B cell (primary cell): ENCODE results near the gene ADAMTSL1. TPM values are rescaled to one million over a fixed set of nuclear protein-coding genes. Genes with fewer than 3 reads are reported as not detected.

Source experiments
- ATAC-seq: fragments of 200-7000 bp; cut with Tn5 transposase; one replicate; pipeline ENCODE4 v1.10.0; 2021; ENCODE audit warnings: low read depth, mild to moderate bottlenecking, moderate number of reproducible peaks, moderate library complexity
- CTCF ChIA-PET: fragments of 350-600 bp; sonication (Branson Sonifier 250); formaldehyde crosslinking; loops from one replicate; lab custom pipeline; 2021; ENCODE audit warnings: antibody characterized with exemption, inconsistent platforms; lab: Charles Lee
- POLR2A ChIA-PET: fragments of 350-600 bp; sonication (Branson Sonifier 250); formaldehyde crosslinking; loops from one replicate; lab custom pipeline; 2021; ENCODE audit warnings: antibody characterized with exemption; lab: Charles Lee
- DNase-seq: peaks from one replicate; pipeline ENCODE4 v3.0.0; 2013
- H2AFZ ChIP-seq: 2 replicates; pipeline ENCODE4 v1.6.1; 2012; ENCODE audit warnings: mild to moderate bottlenecking, low read depth, low read length; ENCODE audit not compliant: insufficient read depth, poor library complexity, severe bottlenecking
- H3K27ac ChIP-seq, 2 donors: 1 replicate in 1 of 2; 2 replicates in 1 of 2; pipeline ENCODE4 v1.5.1; 2012 to 2013; ENCODE audit warnings: low read length in 2 of 2, mild to moderate bottlenecking in 2 of 2, moderate library complexity in 1 of 2
- H3K27me3 ChIP-seq, 4 experiments: fragments of 200-600 bp in 1 of 4; sonication (generic) in 1 of 4; replicated peaks in 1 of 4; 1 replicate in 2 of 4; 2 replicates in 2 of 4; pipeline versions ENCODE4 v1.6.1 to v1.7.0; 2013 to 2016; ENCODE audit warnings: low read length in 3 of 4, mild to moderate bottlenecking in 2 of 4, mixed read lengths in 1 of 4, moderate library complexity in 1 of 4; ENCODE audit not compliant: insufficient read depth in 4 of 4, control insufficient read depth in 3 of 4; ENCODE audit errors: control extremely low read depth in 1 of 4
- H3K36me3 ChIP-seq, 2 experiments: replicated peaks in 1 of 2; 1 replicate in 1 of 2; 2 replicates in 1 of 2; pipeline versions ENCODE4 v1.6.1 to v1.7.1; 2013; ENCODE audit warnings: low read length in 1 of 2; ENCODE audit not compliant: insufficient read depth in 2 of 2, control insufficient read depth in 1 of 2; ENCODE audit errors: control extremely low read depth in 1 of 2, extremely low read depth in 1 of 2
- H3K4me1 ChIP-seq, 2 donors: fragments of 200-600 bp in 1 of 2; sonication (generic) in 1 of 2; 1 replicate in 1 of 2; 2 replicates in 1 of 2; pipeline versions ENCODE4 v1.5.1 to v1.6.1; 2013 to 2017; ENCODE audit warnings: low read length in 2 of 2; ENCODE audit not compliant: control insufficient read depth in 2 of 2, insufficient read depth in 2 of 2
- H3K4me2 ChIP-seq: replicated peaks from 2 replicates; pipeline ENCODE3; 2012; ENCODE audit warnings: mild to moderate bottlenecking, low read depth, low read length; ENCODE audit not compliant: poor library complexity, severe bottlenecking
- H3K4me3 ChIP-seq, 5 experiments: fragments of 200-600 bp in 1 of 5; sonication (generic) in 1 of 5; 1 replicate in 3 of 5; 2 replicates in 2 of 5; pipeline versions ENCODE4 v1.5.1 to v1.7.0; 2011 to 2016; ENCODE audit warnings: low read length in 4 of 5, mild to moderate bottlenecking in 4 of 5, low read depth in 2 of 5, control low read depth in 1 of 5, moderate library complexity in 1 of 5; ENCODE audit not compliant: insufficient read depth in 1 of 5; ENCODE audit errors: control extremely low read depth in 1 of 5, extremely low read depth in 1 of 5
- H3K79me2 ChIP-seq: fragments of 200-600 bp; sonication (generic); one replicate; pipeline ENCODE4 v1.6.0; 2016; ENCODE audit warnings: low read length; ENCODE audit not compliant: control insufficient read depth, insufficient read depth
- H3K9ac ChIP-seq: fragments of 200-600 bp; sonication (generic); 2 replicates; pipeline ENCODE4 v1.6.1; 2017; ENCODE audit warnings: mild to moderate bottlenecking, low read length, moderate library complexity
- H3K9me3 ChIP-seq, 3 donors: one replicate each; pipeline versions ENCODE4 v1.6.1 to v1.7.1; 2013; ENCODE audit warnings: low read length in 2 of 3; ENCODE audit not compliant: control insufficient read depth in 2 of 3, insufficient read depth in 1 of 3; ENCODE audit errors: control extremely low read depth in 1 of 3
- H4K20me1 ChIP-seq: 2 replicates; pipeline ENCODE4 v1.6.0; 2012; ENCODE audit warnings: mild to moderate bottlenecking, low read length; ENCODE audit not compliant: insufficient read depth, control insufficient read depth, poor library complexity, severe bottlenecking
- H3K27ac Mint-ChIP-seq: one replicate; pipeline ENCODE4 v1.8.0; 2021; ENCODE audit warnings: mixed read lengths
- H3K27me3 Mint-ChIP-seq: one replicate; pipeline ENCODE4 v1.8.0; 2021; ENCODE audit warnings: mixed read lengths
- H3K4me1 Mint-ChIP-seq: one replicate; pipeline ENCODE4 v1.8.0; 2021; ENCODE audit warnings: mixed read lengths
- H3K4me3 Mint-ChIP-seq: one replicate; pipeline ENCODE4 v1.8.0; 2021; ENCODE audit warnings: mixed read lengths
- H3K9me3 Mint-ChIP-seq: one replicate; pipeline ENCODE4 v1.8.0; 2022; ENCODE audit warnings: mixed read lengths; ENCODE audit not compliant: insufficient read depth
- CTCF ChIP-seq: fragments of 200-600 bp; IDR thresholded peaks from one replicate; pipeline ENCODE4 v1.8.0; 2022; ENCODE audit warnings: antibody characterized with exemption, mild to moderate bottlenecking
- EZH2 ChIP-seq: IDR thresholded peaks from 2 replicates; pipeline ENCODE4 v1.6.1; 2012; ENCODE audit warnings: borderline replicate concordance, low read depth, mild to moderate bottlenecking, moderate library complexity, low read length; ENCODE audit not compliant: insufficient read depth, poor library complexity, severe bottlenecking
- WGBS: methylation state at CpG from one replicate; pipeline ENCODE4 v1.1.5; 2013; ENCODE audit warnings: missing lambda C conversion rate; ENCODE audit not compliant: insufficient coverage; 5-methylcytosine and 5-hydroxymethylcytosine counted together
- intact Hi-C: fragments of 100-400 bp; cut with micrococcal nuclease; formaldehyde crosslinking; loops from one replicate; pipeline ENCODE4 v1.10.0; 2022
- polyA plus RNA-seq: library from polyadenylated mRNA; depleted of rRNA; stranded (reverse); fragments of >200 nt; gene quantifications from 2 replicates; pipeline ENCODE4 v1.2.3, GENCODE V29; 2012
- total RNA-seq, 2 donors: library from RNA; stranded (reverse); fragments of 120-200 nt in 1 of 2; gene quantifications; 1 replicate in 1 of 2; 2 replicates in 1 of 2; pipeline versions ENCODE4 v1.2.3 to v1.2.4, GENCODE V29; 2013 to 2022

The ADAMTSL1 gene
- total and polyA plus RNA-seq, 2 donors (not counting 1 experiment from before 2014, with no cell fraction given), result not detected

- no peaks in the 10 kb centered on the region for H3K4me1 Mint-ChIP-seq
- Histone ChIP-seq H3K4me1 (no peaks in the 10 kb centered on the region), H3K4me3 (no peak overlapping the region), H4K20me1 (no peaks in the 10 kb centered on the region), H2AFZ (no peak overlapping the region), H3K36me3 (no peaks in the 10 kb centered on the region), H3K27ac (no peak overlapping the region), H3K27me3 (no peaks in the 10 kb centered on the region), H3K79me2 (no peaks in the 10 kb centered on the region), H3K9ac (no peak overlapping the region), H3K9me3 (peaks cover 0 to 3% (median 0%) of the 10 kb centered on the region in 3 donors), H3K4me2 (no peak overlapping the region)
- no peak overlapping the region for H3K27ac Mint-ChIP-seq
- ChIA-PET POLR2A (no interaction called here), CTCF (no interaction called here)
- intact Hi-C loops, result no loop called here
- H3K9me3 Mint-ChIP-seq, result no peaks in the 10 kb centered on the region
- no peaks in the 10 kb centered on the region for H3K27me3 Mint-ChIP-seq
- H3K4me3 Mint-ChIP-seq, result no peak overlapping the region
- WGBS, result no CpG with 5 or more reads among the region's 1 CpG
- no peak for ATAC-seq
- TF ChIP-seq CTCF, result no peak
- TF ChIP-seq EZH2, result no peak
- DNase-seq, result no peak
Measured at GRCh38 chr9:18499980-18500379, 26.0 kb downstream of the ADAMTSL1 start.

- H3K27me3 ChIP-seq, result no peaks in the 10 kb centered on the region
- intact Hi-C loops, result no loop called here
- ATAC-seq (no peak), DNase-seq (no peak)
- no peak for TF ChIP-seq EZH2
- no peak for TF ChIP-seq CTCF
- ChIA-PET CTCF (no interaction called here), POLR2A (no interaction called here)
- Mint-ChIP-seq H3K27ac (no peak overlapping the region), H3K4me3 (no peak overlapping the region), H3K4me1 (no peaks in the 10 kb centered on the region), H3K9me3 (no peaks in the 10 kb centered on the region), H3K27me3 (no peaks in the 10 kb centered on the region)
- no peak overlapping the region for H3K9ac ChIP-seq
- no peak overlapping the region for H3K27ac ChIP-seq
- H3K4me1 ChIP-seq, result no peaks in the 10 kb centered on the region
- H4K20me1 ChIP-seq, result no peaks in the 10 kb centered on the region
- peaks cover 0 to 3% (median 0%) of the 10 kb centered on the region in 3 donors for H3K9me3 ChIP-seq
- no peaks in the 10 kb centered on the region for H3K36me3 ChIP-seq
- no peak overlapping the region for H3K4me2 ChIP-seq
- H3K4me3 ChIP-seq, result no peak overlapping the region
- H3K79me2 ChIP-seq, result no peaks in the 10 kb centered on the region
- WGBS, result no CpG with 5 or more reads among the region's 1 CpG
- H2AFZ ChIP-seq, result no peak overlapping the region
Measured at GRCh38 chr9:18500451-18500850, 26.5 kb downstream of the ADAMTSL1 start.
